HCT116 (cell line): ENCODE measurements around the gene FNDC1. TPM values are rescaled to one million over a fixed set of nuclear protein-coding genes. Genes with fewer than 3 reads are reported as not detected.

Experiments
- ATAC-seq: fragments of 200-7000 bp; cut with Tn5 transposase; 2 replicates; pipeline ENCODE4 v1.9.1; 2020; ENCODE audit warnings: mild to moderate bottlenecking, moderate library complexity
- BruUV-seq: library from RNA; stranded (reverse); fragments of 400-500 nt; replicated peaks from 2 replicates; lab custom pipeline; 2021; lab: Mats Ljungman, UMichigan
- CTCF ChIA-PET: fragments of 300-600 bp; sonication (Branson Sonifier 250); formaldehyde crosslinking; loops from one replicate; lab custom pipeline; 2021; ENCODE audit warnings: antibody characterized with exemption; lab: Charles Lee
- POLR2A ChIA-PET: fragments of 300-600, 350-600 bp; sonication (Branson Sonifier 250); formaldehyde crosslinking; loops from one replicate; lab custom pipeline; 2021; ENCODE audit warnings: antibody characterized with exemption; lab: Charles Lee
- RAD21 ChIA-PET, 2 experiments: fragments of 300-600 bp; sonication (Branson Sonifier 250); formaldehyde crosslinking; loops; one replicate each; lab custom pipeline; 2023; ENCODE audit warnings: low total read pairs in 2 of 2; ENCODE audit not compliant: uncharacterized antibody in 2 of 2, unreplicated experiment in 2 of 2, low non-redundant PET in 1 of 2; lab: Charles Lee
- DNase-seq: peaks from one replicate; pipeline ENCODE4 v3.0.0-alpha.2; 2010; ENCODE audit warnings: low read depth, low spot score
- H2AFZ ChIP-seq: fragments of 200-600 bp; shearing (Covaris generic), sonication (generic); 2 replicates; pipeline ENCODE4 v1.6.1; 2017; ENCODE audit warnings: low read depth, mixed run types, mixed read lengths, antibody characterized with exemption, low read length; ENCODE audit not compliant: poor library complexity, severe bottlenecking
- H3K27ac ChIP-seq: 2 replicates; pipeline ENCODE4 v1.5.1; 2012; ENCODE audit warnings: low read depth, low read length
- H3K27me3 ChIP-seq: fragments of 200-600 bp; sonication (generic); 2 replicates; pipeline ENCODE4 v1.6.1; 2016; ENCODE audit warnings: mixed run types, low read length, mixed read lengths; ENCODE audit not compliant: insufficient read depth
- H3K36me3 ChIP-seq, 2 experiments: fragments of 200-500 bp in 1 of 2; fragments of 200-600 bp in 1 of 2; sonication (Bioruptor generic) in 1 of 2; sonication (generic) in 1 of 2; 2 replicates each; pipeline versions ENCODE4 v1.5.1 to v1.6.1; 2014 to 2016; ENCODE audit warnings: low read length in 2 of 2, inconsistent platforms in 1 of 2, mixed read lengths in 1 of 2, mixed run types in 1 of 2; ENCODE audit not compliant: insufficient read depth in 2 of 2, control insufficient read depth in 1 of 2
- H3K4me1 ChIP-seq, 2 experiments: fragments of 200-600 bp in 1 of 2; sonication (generic) in 1 of 2; 2 replicates each; pipeline versions ENCODE4 v1.5.1 to v1.6.1; 2012 to 2017; ENCODE audit warnings: low read length in 2 of 2, inconsistent platforms in 1 of 2, mild to moderate bottlenecking in 1 of 2, mixed read lengths in 1 of 2, mixed run types in 1 of 2, moderate library complexity in 1 of 2; ENCODE audit not compliant: insufficient read depth in 2 of 2, control insufficient read depth in 1 of 2
- H3K4me2 ChIP-seq: fragments of 200-600 bp; sonication (generic); 2 replicates; pipeline ENCODE4 v1.6.1; 2017; ENCODE audit warnings: mixed run types, low read length, mixed read lengths
- H3K4me3 ChIP-seq, 2 experiments: fragments of 200-600 bp in 1 of 2; sonication (generic) in 1 of 2; replicated peaks in 1 of 2; 2 replicates each; pipeline ENCODE4 v1.5.1; 2011 to 2016; ENCODE audit warnings: low read length in 2 of 2, control low read depth in 1 of 2, low read depth in 1 of 2, mild to moderate bottlenecking in 1 of 2, mixed read lengths in 1 of 2, mixed run types in 1 of 2
- H3K79me2 ChIP-seq: fragments of 200-600 bp; sonication (generic); 2 replicates; pipeline ENCODE4 v1.6.1; 2017; ENCODE audit warnings: mild to moderate bottlenecking, mixed run types, low read length, moderate library complexity, mixed read lengths; ENCODE audit not compliant: insufficient read depth
- H3K9ac ChIP-seq: fragments of 200-600 bp; sonication (generic); 2 replicates; pipeline ENCODE4 v1.6.1; 2016; ENCODE audit warnings: low read length, mixed read lengths
- H3K9me2 ChIP-seq: fragments of 200-600 bp; sonication (generic), shearing (Covaris generic); 2 replicates; pipeline ENCODE4 v1.6.1; 2017; ENCODE audit warnings: mixed run types, mild to moderate bottlenecking, moderate library complexity; ENCODE audit not compliant: insufficient read depth
- H3K9me3 ChIP-seq, 2 experiments: fragments of 200-500 bp in 1 of 2; fragments of 200-600 bp in 1 of 2; sonication (Bioruptor generic) in 1 of 2; sonication (generic) in 1 of 2; 2 replicates each; pipeline ENCODE4 v1.6.1; 2014 to 2017; ENCODE audit warnings: low read length in 2 of 2, mixed read lengths in 2 of 2, inconsistent platforms in 1 of 2, low read depth in 1 of 2, mild to moderate bottlenecking in 1 of 2, mixed run types in 1 of 2, moderate library complexity in 1 of 2; ENCODE audit not compliant: control insufficient read depth in 1 of 2, insufficient read depth in 1 of 2
- H4K20me1 ChIP-seq: fragments of 200-600 bp; sonication (generic), shearing (Covaris generic); 2 replicates; pipeline ENCODE4 v1.6.1; 2017; ENCODE audit warnings: mixed run types, mild to moderate bottlenecking, moderate library complexity; ENCODE audit not compliant: insufficient read depth
- ATF3 ChIP-seq: IDR thresholded peaks from 2 replicates; pipeline ENCODE4 v1.6.1; 2012
- JUND ChIP-seq: IDR thresholded peaks from 2 replicates; pipeline ENCODE4 v1.6.1; 2012
- POLR2AphosphoS5 ChIP-seq: IDR thresholded peaks from 2 replicates; pipeline ENCODE4 v1.6.1; 2011; ENCODE audit warnings: mild to moderate bottlenecking, low read depth, low read length, moderate library complexity
- RAD21 ChIP-seq: IDR thresholded peaks from 2 replicates; pipeline ENCODE4 v1.6.1; 2012; ENCODE audit warnings: low read depth, mild to moderate bottlenecking
- TCF7L2 ChIP-seq: IDR thresholded peaks from 2 replicates; pipeline ENCODE4 v1.7.0; 2011; ENCODE audit warnings: borderline replicate concordance, inconsistent platforms; ENCODE audit not compliant: insufficient read depth, insufficient read length; ENCODE audit errors: extremely low read depth
- YY1 ChIP-seq: IDR thresholded peaks from 2 replicates; pipeline ENCODE4 v1.6.1; 2011; ENCODE audit warnings: low read length, low read depth, moderate library complexity, mild to moderate bottlenecking; ENCODE audit not compliant: insufficient replicate concordance; ENCODE audit errors: extremely low read depth
- ZFX ChIP-seq: fragments of 450-650 bp; IDR thresholded peaks from 2 replicates; pipeline ENCODE4 v1.6.1; 2017
- intact Hi-C: fragments of 100-400 bp; cut with micrococcal nuclease; formaldehyde crosslinking; loops from 2 replicates; pipeline ENCODE4 v1.10.0; 2022
- total RNA-seq: library from RNA; stranded (reverse); gene quantifications from one replicate; pipeline ENCODE4 v1.2.1, GENCODE V29; 2021; ENCODE audit not compliant: unreplicated experiment
- TF ChIP-seq, protein P1 (sequence below), 3 experiments: fragments of 200-600 bp in 1 of 3; sonication (generic) in 1 of 3; IDR thresholded peaks in 2 of 3; conservative IDR thresholded peaks in 1 of 3; 2 replicates each; pipeline ENCODE4 v1.5.1; 2012 to 2017; ENCODE audit warnings: low read depth in 2 of 3, low read length in 2 of 3, antibody characterized with exemption in 1 of 3, borderline replicate concordance in 1 of 3, control low read depth in 1 of 3, mild to moderate bottlenecking in 1 of 3, mixed read lengths in 1 of 3, mixed run types in 1 of 3, moderate library complexity in 1 of 3; ENCODE audit not compliant: insufficient read depth in 1 of 3
- TF ChIP-seq, protein P2 (sequence below): IDR thresholded peaks from 2 replicates; pipeline ENCODE4 v1.6.1; 2012

FNDC1 gene
- total RNA-seq, 1 experiment from 2014 or later: 0.07 TPM

- Histone ChIP-seq H3K4me1 (no peaks in the 10 kb centered on the region), H3K9me2 (no peaks in the 10 kb centered on the region), H4K20me1 (no peaks in the 10 kb centered on the region), H3K9me3 (no peaks in the 10 kb centered on the region), H3K36me3 (no peaks in the 10 kb centered on the region), H2AFZ (no peak overlapping the region), H3K27me3 (no peaks in the 10 kb centered on the region; the same call in 1 of the 2 replicates), H3K4me3 (no peak overlapping the region), H3K9ac (no peak overlapping the region), H3K4me2 (no peak overlapping the region)
- ChIA-PET POLR2A (no interaction called here), CTCF (interaction anchor here (1.2 kb wide), 1 partner anchor 57 kb away, joined by 6 read pairs; no protein-coding TSS in a partner anchor), RAD21 (no interaction called here)
- BruUV-seq: no TSS peak
- ATAC-seq: no peak
- TF ChIP-seq TCF7L2 (no peak), JUND (no peak), POLR2AphosphoS5 (no peak), YY1 (no peak), ZFX (no peak), ATF3 (no peak), RAD21 (no peak)
- TF ChIP-seq, protein P1, sequence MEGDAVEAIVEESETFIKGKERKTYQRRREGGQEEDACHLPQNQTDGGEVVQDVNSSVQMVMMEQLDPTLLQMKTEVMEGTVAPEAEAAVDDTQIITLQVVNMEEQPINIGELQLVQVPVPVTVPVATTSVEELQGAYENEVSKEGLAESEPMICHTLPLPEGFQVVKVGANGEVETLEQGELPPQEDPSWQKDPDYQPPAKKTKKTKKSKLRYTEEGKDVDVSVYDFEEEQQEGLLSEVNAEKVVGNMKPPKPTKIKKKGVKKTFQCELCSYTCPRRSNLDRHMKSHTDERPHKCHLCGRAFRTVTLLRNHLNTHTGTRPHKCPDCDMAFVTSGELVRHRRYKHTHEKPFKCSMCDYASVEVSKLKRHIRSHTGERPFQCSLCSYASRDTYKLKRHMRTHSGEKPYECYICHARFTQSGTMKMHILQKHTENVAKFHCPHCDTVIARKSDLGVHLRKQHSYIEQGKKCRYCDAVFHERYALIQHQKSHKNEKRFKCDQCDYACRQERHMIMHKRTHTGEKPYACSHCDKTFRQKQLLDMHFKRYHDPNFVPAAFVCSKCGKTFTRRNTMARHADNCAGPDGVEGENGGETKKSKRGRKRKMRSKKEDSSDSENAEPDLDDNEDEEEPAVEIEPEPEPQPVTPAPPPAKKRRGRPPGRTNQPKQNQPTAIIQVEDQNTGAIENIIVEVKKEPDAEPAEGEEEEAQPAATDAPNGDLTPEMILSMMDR (IDR thresholded peaks at IDR 0.05 in 2 of 3, conservative IDR thresholded peaks at IDR 0.05 in 1 of 3; ENCODE audit: borderline replicate concordance in 1 of 3, insufficient read depth in 1 of 3, low read depth in 2 of 3, low read length in 2 of 3): no peak
- TF ChIP-seq, protein P2, sequence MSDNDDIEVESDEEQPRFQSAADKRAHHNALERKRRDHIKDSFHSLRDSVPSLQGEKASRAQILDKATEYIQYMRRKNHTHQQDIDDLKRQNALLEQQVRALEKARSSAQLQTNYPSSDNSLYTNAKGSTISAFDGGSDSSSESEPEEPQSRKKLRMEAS: no peak
- TF ChIP-seq, all 23 proteins: peak for 0
- no peaks in the 10 kb centered on the region for H3K79me2 ChIP-seq
- no peak overlapping the region for H3K27ac ChIP-seq
- no peak for DNase-seq
- intact Hi-C loops: no loop called here
Measured at GRCh38 chr6:159309723-159310122, 140.5 kb downstream of the FNDC1 start.
